Measurements from ENCODE around the gene MOB3A. TPM values are rescaled to one million over a fixed set of nuclear protein-coding genes. Genes with fewer than 3 reads are reported as not detected.

Gene MOB3A
- total RNA-seq, 3 donors from 2014 or later (not counting 1 experiment from before 2014, with no cell fraction given): 239 to 314 (median 246) TPM

DNA sequence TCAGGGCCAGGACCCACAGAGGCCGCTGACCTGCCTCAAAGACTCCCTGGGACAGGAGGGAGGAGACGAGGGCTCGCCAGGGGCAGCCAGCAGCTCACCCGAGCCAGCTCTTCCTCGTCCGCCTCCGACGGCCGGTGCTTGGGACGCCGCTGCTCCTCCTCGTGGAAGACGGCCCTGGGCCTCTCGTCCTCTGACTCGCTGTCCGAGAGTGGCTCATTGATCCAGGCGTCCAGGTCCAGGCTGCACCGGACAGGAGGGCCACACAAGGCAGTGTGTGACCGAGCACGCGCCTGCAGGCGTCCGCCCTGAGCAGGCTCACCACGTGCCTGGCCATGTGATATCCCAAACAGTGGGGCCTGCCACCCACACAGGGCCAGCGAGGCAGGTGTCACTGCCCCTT lies 20.4 kb upstream of the MOB3A start:
- Mint-ChIP-seq H3K36me3 (no peaks in the 10 kb centered on the region), H3K27me3 (ENCODE audit: low read depth in 2 of 2) (no peaks in the 10 kb centered on the region), H3K27ac (no peak overlapping the region), H3K9me3 (no peaks in the 10 kb centered on the region), H3K4me1 (peaks cover 11 to 22% of the 10 kb centered on the region in 2 donors), H3K4me3 (no peak overlapping the region)
- intact Hi-C loops (cut with micrococcal nuclease): no loop called here
- DNase-seq (no peak), ATAC-seq (no peak)
- Histone ChIP-seq H3K27ac (ENCODE audit: low read length) (no peak overlapping the region), H3K4me1 (ENCODE audit: control insufficient read depth, insufficient read depth, low read length) (peaks cover 20% of the 10 kb centered on the region), H3K4me3 (ENCODE audit: low read length) (no peak overlapping the region), H3K9me3 (ENCODE audit: control insufficient read depth, insufficient read depth, low read length) (no peaks in the 10 kb centered on the region), H3K36me3 (ENCODE audit: control insufficient read depth, insufficient read depth, low read length) (peaks cover 86% of the 10 kb centered on the region), H3K27me3 (ENCODE audit: control insufficient read depth, insufficient read depth, low read length) (no peaks in the 10 kb centered on the region)
- TF ChIP-seq, protein P1, sequence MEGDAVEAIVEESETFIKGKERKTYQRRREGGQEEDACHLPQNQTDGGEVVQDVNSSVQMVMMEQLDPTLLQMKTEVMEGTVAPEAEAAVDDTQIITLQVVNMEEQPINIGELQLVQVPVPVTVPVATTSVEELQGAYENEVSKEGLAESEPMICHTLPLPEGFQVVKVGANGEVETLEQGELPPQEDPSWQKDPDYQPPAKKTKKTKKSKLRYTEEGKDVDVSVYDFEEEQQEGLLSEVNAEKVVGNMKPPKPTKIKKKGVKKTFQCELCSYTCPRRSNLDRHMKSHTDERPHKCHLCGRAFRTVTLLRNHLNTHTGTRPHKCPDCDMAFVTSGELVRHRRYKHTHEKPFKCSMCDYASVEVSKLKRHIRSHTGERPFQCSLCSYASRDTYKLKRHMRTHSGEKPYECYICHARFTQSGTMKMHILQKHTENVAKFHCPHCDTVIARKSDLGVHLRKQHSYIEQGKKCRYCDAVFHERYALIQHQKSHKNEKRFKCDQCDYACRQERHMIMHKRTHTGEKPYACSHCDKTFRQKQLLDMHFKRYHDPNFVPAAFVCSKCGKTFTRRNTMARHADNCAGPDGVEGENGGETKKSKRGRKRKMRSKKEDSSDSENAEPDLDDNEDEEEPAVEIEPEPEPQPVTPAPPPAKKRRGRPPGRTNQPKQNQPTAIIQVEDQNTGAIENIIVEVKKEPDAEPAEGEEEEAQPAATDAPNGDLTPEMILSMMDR (IDR thresholded peaks at IDR 0.05): no peak
- 97% methylated on average over 25 of the region's 25 CpGs for WGBS (ENCODE audit: insufficient coverage)

DNA sequence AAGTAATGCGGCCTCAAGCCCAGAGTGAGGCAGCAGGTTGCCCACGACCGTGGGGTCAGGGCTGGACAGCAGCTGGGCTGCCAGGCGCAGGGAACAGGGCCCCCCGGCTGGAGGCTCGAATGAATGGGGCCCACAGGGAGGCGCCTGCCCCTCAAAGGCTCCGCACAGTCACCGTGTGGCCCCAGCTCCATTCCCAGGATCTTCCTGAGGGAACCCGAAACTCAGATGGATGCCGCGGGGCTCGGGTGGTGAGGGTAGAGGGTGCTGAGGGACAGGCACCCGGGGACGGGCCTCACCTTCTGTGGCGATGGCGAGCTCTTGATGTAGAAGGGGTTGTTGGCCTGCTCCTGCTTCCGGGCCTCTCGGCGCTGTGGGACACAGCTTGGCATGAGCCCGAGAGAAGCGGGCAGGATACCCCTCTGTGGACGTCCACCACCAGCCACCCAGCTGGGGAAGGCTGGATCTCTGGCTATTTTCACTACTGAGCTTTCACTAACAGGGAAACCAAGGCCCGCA lies 19.8 kb upstream of the MOB3A start:
- TF ChIP-seq, protein P1 (IDR thresholded peaks at IDR 0.05): no peak
- Mint-ChIP-seq H3K4me3 (no peak overlapping the region), H3K9me3 (no peaks in the 10 kb centered on the region), H3K27ac (no peak overlapping the region), H3K27me3 (ENCODE audit: low read depth in 2 of 2) (no peaks in the 10 kb centered on the region), H3K36me3 (no peaks in the 10 kb centered on the region), H3K4me1 (peaks cover 11 to 22% of the 10 kb centered on the region in 2 donors)
- WGBS (ENCODE audit: insufficient coverage): 97% methylated on average over 24 of the region's 24 CpGs
- no peak for ATAC-seq
- H3K36me3 ChIP-seq (ENCODE audit: control insufficient read depth, insufficient read depth, low read length): peaks cover 86% of the 10 kb centered on the region
- no peaks in the 10 kb centered on the region for H3K9me3 ChIP-seq (ENCODE audit: control insufficient read depth, insufficient read depth, low read length)
- peaks cover 24% of the 10 kb centered on the region for H3K4me1 ChIP-seq (ENCODE audit: control insufficient read depth, insufficient read depth, low read length)
- no peak overlapping the region for H3K4me3 ChIP-seq (ENCODE audit: low read length)
- DNase-seq: no peak
- no peaks in the 10 kb centered on the region for H3K27me3 ChIP-seq (ENCODE audit: control insufficient read depth, insufficient read depth, low read length)
- intact Hi-C loops (cut with micrococcal nuclease): no loop called here
- no peak overlapping the region for H3K27ac ChIP-seq (ENCODE audit: low read length)

DNA sequence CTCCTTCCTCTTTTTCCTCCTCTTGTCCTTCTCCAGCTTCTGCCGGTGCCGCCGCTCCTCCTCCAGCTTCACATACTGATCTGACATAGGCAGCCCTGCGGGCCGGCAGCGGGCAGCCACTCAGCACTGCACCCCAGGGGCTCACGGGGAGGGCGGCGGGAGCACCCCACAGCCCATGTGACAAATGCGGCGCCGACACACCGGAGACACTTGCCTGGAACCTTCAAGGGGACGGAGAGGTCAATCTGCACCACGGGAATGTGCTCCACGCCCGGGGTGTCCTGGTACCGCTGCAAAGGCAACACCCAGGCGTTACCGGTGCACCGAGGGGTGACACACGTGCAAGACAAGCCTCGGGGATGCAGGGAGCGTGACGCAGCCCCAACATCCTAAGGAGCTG lies 19.2 kb upstream of the MOB3A start:
- 98% methylated on average over 25 of the region's 25 CpGs for WGBS (ENCODE audit: insufficient coverage)
- Histone ChIP-seq H3K4me1 (ENCODE audit: control insufficient read depth, insufficient read depth, low read length) (peaks cover 26% of the 10 kb centered on the region), H3K4me3 (ENCODE audit: low read length) (no peak overlapping the region), H3K36me3 (ENCODE audit: control insufficient read depth, insufficient read depth, low read length) (peaks cover 86% of the 10 kb centered on the region), H3K27me3 (ENCODE audit: control insufficient read depth, insufficient read depth, low read length) (no peaks in the 10 kb centered on the region), H3K27ac (ENCODE audit: low read length) (no peak overlapping the region), H3K9me3 (ENCODE audit: control insufficient read depth, insufficient read depth, low read length) (no peaks in the 10 kb centered on the region)
- peaks cover 11 to 22% of the 10 kb centered on the region in 2 donors for H3K4me1 Mint-ChIP-seq
- TF ChIP-seq, protein P1 (IDR thresholded peaks at IDR 0.05): no peak
- no peak overlapping the region for H3K27ac Mint-ChIP-seq
- H3K36me3 Mint-ChIP-seq: no peaks in the 10 kb centered on the region
- DNase-seq (no peak), ATAC-seq (no peak)
- intact Hi-C loops (cut with micrococcal nuclease): no loop called here
- H3K9me3 Mint-ChIP-seq: no peaks in the 10 kb centered on the region
- no peaks in the 10 kb centered on the region for H3K27me3 Mint-ChIP-seq (ENCODE audit: low read depth in 2 of 2)
- no peak overlapping the region for H3K4me3 Mint-ChIP-seq

DNA sequence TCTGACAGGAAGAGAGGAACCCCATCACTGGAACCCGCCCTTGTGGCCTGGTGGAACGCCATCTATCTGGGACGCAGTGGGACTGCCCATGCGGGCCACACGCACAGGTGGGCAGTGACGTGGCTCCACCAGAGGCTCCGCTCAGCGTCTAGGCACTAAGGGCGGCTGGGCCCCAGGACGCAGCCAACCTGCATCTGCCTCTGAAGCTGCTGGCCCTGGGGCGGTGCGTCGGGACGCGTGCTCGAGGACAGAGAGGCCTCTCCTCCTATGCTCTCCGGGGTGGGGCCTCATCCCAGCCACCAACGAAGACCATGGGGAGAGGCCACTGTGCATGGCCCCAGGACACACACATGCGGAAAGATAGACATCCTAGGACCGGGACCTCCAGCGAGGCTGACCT lies 18.7 kb upstream of the MOB3A start:
- Mint-ChIP-seq H3K4me1 (peaks cover 11 to 22% of the 10 kb centered on the region in 2 donors), H3K4me3 (no peak overlapping the region), H3K36me3 (no peaks in the 10 kb centered on the region), H3K9me3 (no peaks in the 10 kb centered on the region), H3K27ac (no peak overlapping the region), H3K27me3 (ENCODE audit: low read depth in 2 of 2) (no peaks in the 10 kb centered on the region)
- WGBS (ENCODE audit: insufficient coverage): 96% methylated on average over 21 of the region's 21 CpGs
- ATAC-seq (no peak), DNase-seq (no peak)
- Histone ChIP-seq H3K9me3 (ENCODE audit: control insufficient read depth, insufficient read depth, low read length) (no peaks in the 10 kb centered on the region), H3K36me3 (ENCODE audit: control insufficient read depth, insufficient read depth, low read length) (peaks cover 86% of the 10 kb centered on the region), H3K4me3 (ENCODE audit: low read length) (no peak overlapping the region), H3K27me3 (ENCODE audit: control insufficient read depth, insufficient read depth, low read length) (no peaks in the 10 kb centered on the region), H3K27ac (ENCODE audit: low read length) (no peak overlapping the region), H3K4me1 (ENCODE audit: control insufficient read depth, insufficient read depth, low read length) (peaks cover 26% of the 10 kb centered on the region)
- intact Hi-C loops (cut with micrococcal nuclease): no loop called here
- TF ChIP-seq, protein P1 (IDR thresholded peaks at IDR 0.05): no peak

Data from natural killer cell (primary cell).